Adipocyte (in vitro differentiated cells): Measurements from ENCODE around the gene SETD2.

Experiments
- DNase-seq: peaks from one replicate; pipeline ENCODE4 v3.0.0-alpha.2; 2015; ENCODE audit warnings: low read depth
- H3K27me3 ChIP-seq: replicated peaks from 2 replicates; pipeline ENCODE4 v1.7.0; 2013; ENCODE audit warnings: mild to moderate bottlenecking, low read length, moderate library complexity; ENCODE audit not compliant: control insufficient read depth, insufficient read depth
- H3K36me3 ChIP-seq: 2 replicates; pipeline ENCODE4 v1.7.0; 2013; ENCODE audit warnings: low read length, mild to moderate bottlenecking, moderate library complexity; ENCODE audit not compliant: control insufficient read depth, insufficient read depth, severe bottlenecking
- H3K4me1 ChIP-seq: 2 replicates; pipeline ENCODE4 v1.7.0; 2013; ENCODE audit warnings: mild to moderate bottlenecking, low read length, moderate library complexity; ENCODE audit not compliant: control insufficient read depth, insufficient read depth
- H3K4me3 ChIP-seq: 2 replicates; pipeline ENCODE4 v1.7.0; 2013; ENCODE audit warnings: mild to moderate bottlenecking, low read length, moderate library complexity
- H3K9ac ChIP-seq: 2 replicates; pipeline ENCODE4 v1.7.0; 2013; ENCODE audit warnings: mild to moderate bottlenecking, low read length, moderate library complexity
- H3K9me3 ChIP-seq: 2 replicates; pipeline ENCODE4 v1.7.0; 2013; ENCODE audit warnings: mild to moderate bottlenecking, low read length, moderate library complexity; ENCODE audit not compliant: control insufficient read depth

Gene SETD2

DNA sequence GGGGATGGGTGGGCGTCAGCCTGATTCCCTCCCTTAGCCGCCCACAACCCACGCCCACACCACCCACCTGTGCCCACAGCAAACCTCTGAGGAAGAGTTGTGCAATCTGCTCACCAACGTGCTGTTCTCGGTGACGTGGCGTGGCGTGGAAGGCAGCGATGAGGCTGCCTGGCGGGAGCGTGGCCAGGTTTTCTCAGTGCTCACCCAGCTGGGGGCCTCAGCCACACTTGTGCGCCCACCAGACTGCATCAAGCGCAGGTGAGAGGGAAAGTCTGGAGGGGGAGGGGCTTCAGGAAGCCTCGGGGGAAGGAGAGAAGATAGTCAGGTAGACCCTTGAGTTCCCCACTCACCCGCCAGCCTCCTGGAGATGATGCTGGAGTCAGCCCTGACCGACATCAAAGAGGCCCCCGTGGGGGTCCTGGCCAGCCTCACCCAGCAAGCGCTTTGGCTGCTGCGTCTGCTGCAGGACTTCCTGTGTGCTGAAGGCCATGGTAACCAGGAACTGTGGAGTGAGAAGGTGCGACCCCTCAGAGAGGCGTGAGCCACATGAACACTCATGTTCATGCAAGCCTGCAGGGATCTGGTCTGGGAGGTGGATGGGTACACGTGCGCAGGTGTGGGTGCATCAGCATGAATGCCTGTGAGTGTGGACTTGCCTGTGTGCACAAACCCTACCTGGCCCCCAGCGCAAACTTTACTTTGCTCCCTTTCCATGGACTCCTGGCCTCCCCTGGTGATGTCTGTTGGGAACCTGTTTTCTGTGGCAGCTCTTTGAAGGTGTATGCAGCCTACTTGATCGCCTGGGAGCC is 162.8 kb downstream of the SETD2 start:
- no peak overlapping the region for H3K9ac ChIP-seq

DNA sequence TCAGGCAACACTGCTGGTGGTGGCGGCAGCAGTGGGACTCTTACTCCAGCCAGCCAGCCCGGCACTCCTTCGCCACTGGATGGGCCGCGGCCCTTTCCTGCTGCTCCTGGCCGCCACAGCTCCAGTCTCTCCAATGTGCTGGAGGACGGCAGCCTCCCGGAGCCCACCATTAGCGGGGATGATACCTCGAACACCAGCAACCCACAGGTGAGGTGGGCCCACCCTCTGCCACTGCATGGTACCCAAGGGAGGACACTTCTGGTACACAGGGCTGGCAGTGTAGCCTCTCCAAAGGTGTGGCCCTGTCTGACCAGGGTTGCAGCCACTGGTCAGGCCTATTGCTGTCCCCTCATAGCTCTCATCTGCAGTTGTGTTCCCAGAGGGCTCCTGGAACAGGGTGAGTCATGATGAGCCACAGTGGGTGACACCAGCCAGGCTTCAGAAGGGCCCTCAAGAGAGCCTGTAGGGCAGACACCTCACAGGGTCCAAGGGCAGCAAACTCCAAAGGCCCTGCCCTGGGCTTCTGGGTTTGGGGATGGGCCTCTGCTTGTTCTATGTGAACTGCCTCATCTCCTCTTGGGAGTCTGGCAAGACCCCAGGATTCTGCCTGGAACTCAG is 163.6 kb downstream of the SETD2 start:
- H3K9ac ChIP-seq, result no peak overlapping the region
- no peak overlapping the region for H3K4me3 ChIP-seq
- DNase-seq, result no peak
- H3K4me1 ChIP-seq, result no peaks in the 10 kb centered on the region
- H3K36me3 ChIP-seq, result no peaks in the 10 kb centered on the region
- H3K9me3 ChIP-seq, result no peaks in the 10 kb centered on the region
- no peaks in the 10 kb centered on the region for H3K27me3 ChIP-seq

More for the DNA sequence above, 162.8 kb downstream of the SETD2 start:
- H3K36me3 ChIP-seq, result no peaks in the 10 kb centered on the region
- no peaks in the 10 kb centered on the region for H3K9me3 ChIP-seq
- H3K4me1 ChIP-seq, result no peaks in the 10 kb centered on the region
- no peak for DNase-seq
- no peak overlapping the region for H3K4me3 ChIP-seq
- no peaks in the 10 kb centered on the region for H3K27me3 ChIP-seq

DNA sequence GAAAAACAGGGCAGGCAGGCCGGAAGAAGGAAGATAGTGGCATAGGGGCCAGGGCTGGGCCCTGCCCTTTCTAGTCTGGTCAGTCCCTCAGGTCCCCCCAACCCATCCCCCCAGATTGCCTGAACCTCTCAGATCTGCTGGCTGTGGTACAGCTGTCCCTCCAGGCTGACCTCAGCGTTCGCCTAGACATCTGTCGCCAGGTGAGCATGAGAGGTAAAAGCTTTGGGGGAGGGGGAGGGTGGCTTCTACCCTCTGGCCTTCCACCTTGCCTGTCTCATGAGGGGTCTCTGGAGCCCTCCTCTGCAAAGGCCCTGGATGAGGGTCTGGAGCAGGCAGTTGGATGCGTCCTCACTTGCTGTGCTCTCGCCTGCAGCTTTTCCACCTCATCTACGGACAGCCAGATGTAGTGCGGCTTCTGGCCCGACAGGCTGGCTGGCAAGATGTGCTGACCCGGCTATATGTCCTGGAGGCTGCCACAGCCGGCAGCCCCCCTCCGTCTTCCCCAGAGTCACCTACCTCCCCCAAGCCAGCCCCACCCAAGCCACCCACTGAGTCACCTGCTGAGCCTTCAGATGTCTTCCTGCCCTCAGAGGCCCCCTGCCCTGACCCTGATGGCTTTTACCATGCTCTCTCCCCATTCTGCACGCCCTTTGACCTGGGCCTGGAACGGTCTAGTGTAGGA is 164.3 kb downstream of the SETD2 start:
- Histone ChIP-seq H3K4me1 (no peaks in the 10 kb centered on the region), H3K9me3 (no peaks in the 10 kb centered on the region), H3K27me3 (no peaks in the 10 kb centered on the region), H3K9ac (no peak overlapping the region), H3K36me3 (no peaks in the 10 kb centered on the region), H3K4me3 (no peak overlapping the region)
- DNase-seq, result no peak

DNA sequence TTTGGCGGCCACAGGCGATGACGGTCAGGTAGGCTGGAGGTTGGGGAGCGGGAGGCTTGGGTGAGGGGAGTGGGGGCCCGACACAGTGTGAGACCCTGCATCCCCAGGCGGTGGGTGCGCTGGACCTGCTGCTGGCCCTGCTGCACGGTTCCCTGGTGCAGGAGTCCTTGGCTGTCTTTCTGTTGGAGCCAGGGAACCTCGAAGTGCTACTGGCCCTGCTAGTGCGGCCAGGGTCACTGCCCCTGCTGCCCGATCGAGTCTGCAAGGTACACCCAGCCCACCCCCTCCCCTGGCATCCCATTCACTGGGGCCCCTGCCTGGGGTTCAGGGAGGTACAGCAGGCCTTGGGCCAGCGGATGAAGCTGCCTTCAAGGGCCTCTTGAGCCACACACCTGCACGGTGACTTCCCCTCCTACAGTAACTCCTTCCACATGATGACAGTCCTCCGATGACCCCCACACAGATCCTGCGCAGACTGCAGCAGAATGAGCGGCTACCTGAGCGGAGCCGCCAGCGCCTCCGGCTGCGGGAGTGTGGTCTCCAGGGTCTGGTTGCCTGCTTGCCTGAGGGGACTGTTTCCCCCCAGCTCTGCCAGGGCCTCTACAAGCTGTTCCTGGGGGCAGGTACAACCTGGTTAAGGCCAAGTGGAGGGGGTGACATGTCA is 164.9 kb downstream of the SETD2 start:
- Histone ChIP-seq H3K36me3 (no peaks in the 10 kb centered on the region), H3K9me3 (no peaks in the 10 kb centered on the region), H3K9ac (no peak overlapping the region), H3K4me1 (no peaks in the 10 kb centered on the region), H3K27me3 (no peaks in the 10 kb centered on the region), H3K4me3 (no peak overlapping the region)
- no peak for DNase-seq

DNA sequence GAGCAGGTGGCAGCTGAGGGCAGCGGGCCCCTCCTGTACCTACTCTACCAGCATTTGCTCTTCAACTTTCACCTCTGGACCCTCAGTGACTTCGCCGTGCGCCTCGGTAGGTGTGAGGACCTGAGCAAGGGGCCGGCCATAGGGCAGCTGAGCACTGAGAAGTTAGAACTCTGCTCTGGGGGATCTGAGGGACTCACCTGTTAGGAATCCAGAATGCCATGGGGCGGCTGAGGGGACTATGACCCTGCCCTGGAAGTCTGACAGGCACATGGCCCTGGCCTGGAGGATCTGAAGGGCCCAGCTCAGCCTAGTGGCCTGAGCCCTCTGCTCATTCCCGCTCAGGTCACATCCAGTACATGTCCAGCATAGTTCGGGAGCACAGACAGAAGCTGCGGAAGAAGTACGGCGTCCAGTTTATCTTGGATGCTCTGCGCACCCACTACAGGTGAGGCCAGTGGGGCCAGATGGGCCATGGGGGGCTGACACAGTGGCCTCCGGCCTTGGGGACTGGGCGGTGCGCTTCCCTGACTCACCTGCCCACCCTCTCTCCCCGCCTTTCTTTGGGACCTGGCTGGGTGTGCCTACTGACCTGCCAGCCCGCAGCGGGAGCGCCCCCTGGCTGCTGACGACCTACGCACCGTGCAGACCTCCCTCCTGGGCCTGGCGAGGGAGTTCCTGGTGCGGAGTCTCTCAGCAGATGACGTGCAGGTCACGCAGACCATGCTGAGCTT is 165.6 kb downstream of the SETD2 start:
- H3K9me3 ChIP-seq, result no peaks in the 10 kb centered on the region
- no peaks in the 10 kb centered on the region for H3K27me3 ChIP-seq
- no peak overlapping the region for H3K9ac ChIP-seq
- no peaks in the 10 kb centered on the region for H3K4me1 ChIP-seq
- no peaks in the 10 kb centered on the region for H3K36me3 ChIP-seq
- peak; percentile 42 for DNase-seq
- no peak overlapping the region for H3K4me3 ChIP-seq

DNA sequence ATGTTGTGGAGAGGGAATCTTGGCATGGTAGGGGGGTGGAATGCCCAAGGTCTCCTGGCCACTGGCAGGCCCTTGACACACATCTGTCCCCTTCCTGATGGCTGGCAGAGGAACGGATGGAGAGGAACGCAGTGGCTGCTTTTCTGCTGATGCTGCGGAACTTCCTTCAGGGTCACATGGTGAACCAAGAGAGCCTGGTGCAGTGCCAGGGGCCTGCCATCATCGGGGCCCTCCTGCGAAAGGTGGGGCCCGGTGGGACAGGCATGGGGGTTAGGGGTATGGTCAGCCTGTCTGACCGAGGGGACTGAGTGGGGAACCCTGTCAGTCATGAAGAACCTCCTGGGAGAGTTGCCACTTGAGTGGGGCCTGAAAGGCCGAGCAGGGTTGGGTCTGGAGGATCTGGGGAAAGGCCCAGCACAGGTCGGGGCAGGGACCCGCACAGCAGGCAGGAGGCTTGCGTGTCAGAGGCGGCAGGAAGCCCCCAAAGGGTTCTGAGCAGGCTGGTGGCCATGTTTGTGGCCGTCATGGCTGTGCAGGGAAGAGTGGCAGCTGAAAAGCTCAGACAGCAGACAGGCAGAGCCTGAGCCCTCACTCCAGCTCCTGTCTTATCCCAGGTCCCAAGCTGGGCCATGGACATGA is 166.3 kb downstream of the SETD2 start:
- no peaks in the 10 kb centered on the region for H3K4me1 ChIP-seq
- H3K36me3 ChIP-seq, result no peaks in the 10 kb centered on the region
- no peaks in the 10 kb centered on the region for H3K9me3 ChIP-seq
- DNase-seq, result no peak
- no peaks in the 10 kb centered on the region for H3K27me3 ChIP-seq
- H3K9ac ChIP-seq, result no peak overlapping the region
- no peak overlapping the region for H3K4me3 ChIP-seq

DNA sequence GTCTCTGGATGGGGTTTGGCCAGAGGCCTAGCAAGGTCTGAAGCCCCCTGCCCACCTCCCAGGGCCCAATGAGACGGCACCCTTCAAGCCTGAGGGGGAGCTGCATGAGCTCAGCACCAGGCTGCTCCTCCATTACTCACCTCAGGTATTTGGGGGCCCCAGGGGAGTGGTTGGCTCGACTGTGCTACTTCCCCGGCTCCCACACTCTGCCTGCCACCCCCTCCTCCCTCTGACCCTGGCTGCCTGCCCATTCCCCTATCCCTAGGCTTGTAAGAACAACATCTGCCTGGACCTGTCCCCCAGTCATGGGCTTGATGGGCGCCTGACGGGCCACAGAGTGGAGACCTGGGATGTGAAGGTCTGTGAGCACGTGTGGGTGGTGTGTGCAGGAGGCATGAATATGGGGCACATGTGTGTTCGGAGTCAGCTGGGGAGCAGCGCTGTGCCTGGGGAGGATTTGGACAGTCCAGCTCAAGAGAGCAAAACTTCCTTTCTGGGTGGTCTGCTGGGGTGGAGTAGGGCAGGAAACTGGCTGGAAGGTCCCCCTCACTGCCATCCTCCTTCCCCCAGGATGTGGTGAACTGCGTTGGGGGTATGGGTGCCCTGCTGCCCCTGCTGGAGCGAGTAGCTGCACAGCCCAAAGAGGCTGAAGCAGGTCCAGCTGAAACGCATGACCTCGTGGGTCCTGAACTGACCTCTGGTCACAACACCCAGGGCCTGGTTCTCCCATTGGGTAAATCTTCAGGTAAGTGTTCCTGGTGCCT is 167.0 kb downstream of the SETD2 start:
- Histone ChIP-seq H3K27me3 (no peaks in the 10 kb centered on the region), H3K9ac (no peak overlapping the region), H3K36me3 (no peaks in the 10 kb centered on the region), H3K4me3 (no peak overlapping the region), H3K9me3 (no peaks in the 10 kb centered on the region), H3K4me1 (no peaks in the 10 kb centered on the region)
- no peak for DNase-seq

DNA sequence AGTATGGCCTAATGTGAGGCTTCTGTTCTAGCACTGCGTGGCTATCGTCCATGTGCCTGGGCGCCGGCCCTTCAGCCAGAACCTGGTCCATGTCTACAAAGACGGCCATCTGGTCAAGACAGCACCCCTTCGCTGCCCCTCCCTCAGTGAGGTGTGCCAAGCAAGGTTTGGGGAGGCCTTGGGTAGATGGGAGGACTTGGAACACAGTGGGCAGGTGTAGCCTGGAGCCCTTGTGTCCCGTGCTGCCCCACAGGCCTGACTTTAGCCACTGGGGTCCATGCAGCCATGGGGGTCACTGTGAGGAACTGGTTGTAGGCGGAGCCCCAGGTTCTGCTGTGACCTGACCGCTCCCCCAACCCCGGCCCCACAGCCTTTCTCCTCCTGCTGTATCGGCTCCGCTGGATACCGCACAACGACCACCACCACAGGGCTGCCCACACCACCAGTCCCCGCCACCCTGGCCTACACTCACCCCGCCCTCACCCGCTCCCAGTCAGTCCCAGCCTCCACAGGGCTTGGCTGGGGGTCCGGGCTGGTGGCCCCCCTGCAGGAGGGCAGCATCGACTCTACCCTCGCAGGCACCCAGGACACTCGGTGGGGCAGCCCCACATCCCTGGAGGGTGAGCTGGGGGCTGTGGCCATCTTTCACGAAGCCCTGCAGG is 167.9 kb downstream of the SETD2 start:
- H3K27me3 ChIP-seq, result no peaks in the 10 kb centered on the region
- no peak for DNase-seq
- no peak overlapping the region for H3K9ac ChIP-seq
- H3K4me3 ChIP-seq, result no peak overlapping the region
- no peaks in the 10 kb centered on the region for H3K36me3 ChIP-seq
- H3K4me1 ChIP-seq, result no peaks in the 10 kb centered on the region
- no peaks in the 10 kb centered on the region for H3K9me3 ChIP-seq

DNA sequence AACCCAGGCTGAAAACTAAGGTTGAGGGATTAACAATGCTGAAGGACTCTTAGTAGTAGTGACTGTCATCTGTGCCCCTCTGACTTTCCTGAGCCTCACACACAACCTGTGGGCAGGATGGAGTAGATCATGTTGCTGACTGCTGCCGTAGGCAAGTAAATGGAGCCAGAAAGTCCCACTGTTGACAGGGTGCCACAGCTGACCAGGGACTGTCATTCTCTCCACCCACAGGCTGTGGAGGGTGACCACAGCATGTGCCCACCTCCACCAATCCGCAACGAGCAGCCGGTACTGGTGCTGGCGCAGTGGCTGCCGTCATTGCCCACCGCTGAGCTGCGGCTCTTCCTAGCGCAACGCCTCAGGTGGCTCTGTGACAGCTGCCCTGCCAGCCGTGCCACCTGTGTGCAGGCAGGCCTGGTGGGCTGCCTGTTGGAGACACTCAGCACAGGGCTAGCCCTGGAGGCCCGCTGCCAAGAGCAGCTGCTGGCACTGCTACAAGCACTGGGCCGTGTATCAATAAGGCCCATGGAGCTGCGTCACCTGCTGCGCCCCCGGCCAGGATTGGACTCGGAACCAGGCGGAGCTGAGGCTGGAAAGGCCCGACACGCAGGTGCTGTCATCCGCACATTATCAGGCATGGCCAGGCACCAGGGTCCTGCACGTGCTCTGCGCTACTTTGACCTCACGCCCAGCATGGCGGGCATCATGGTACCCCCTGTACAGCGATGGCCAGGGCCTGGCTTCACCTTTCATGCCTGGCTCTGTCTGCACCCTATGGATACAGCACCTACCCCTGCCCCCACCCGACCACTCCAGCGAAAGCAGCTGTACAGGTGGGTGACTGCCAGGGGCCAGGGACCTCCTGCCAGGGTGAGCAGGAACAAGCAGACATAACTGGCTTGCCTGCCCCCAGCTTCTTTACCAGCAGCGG is 168.8 kb downstream of the SETD2 start:
- H3K36me3 ChIP-seq, result no peaks in the 10 kb centered on the region
- DNase-seq, result no peak
- no peaks in the 10 kb centered on the region for H3K27me3 ChIP-seq
- no peaks in the 10 kb centered on the region for H3K4me1 ChIP-seq
- no peaks in the 10 kb centered on the region for H3K9me3 ChIP-seq
- no peak overlapping the region for H3K4me3 ChIP-seq
- no peak overlapping the region for H3K9ac ChIP-seq
